GM18868 (cell line): ENCODE data around the gene UTS2.

ENCODE experiments used
- ATAC-seq: cut with Tn5 transposase; IDR thresholded peaks from one replicate; pipeline ENCODE4 v1.9.1; 2021; ENCODE audit warnings: mild to moderate bottlenecking, moderate library complexity; ENCODE audit not compliant: unreplicated experiment

UTS2 gene, protein sequence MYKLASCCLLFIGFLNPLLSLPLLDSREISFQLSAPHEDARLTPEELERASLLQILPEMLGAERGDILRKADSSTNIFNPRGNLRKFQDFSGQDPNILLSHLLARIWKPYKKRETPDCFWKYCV

DNA sequence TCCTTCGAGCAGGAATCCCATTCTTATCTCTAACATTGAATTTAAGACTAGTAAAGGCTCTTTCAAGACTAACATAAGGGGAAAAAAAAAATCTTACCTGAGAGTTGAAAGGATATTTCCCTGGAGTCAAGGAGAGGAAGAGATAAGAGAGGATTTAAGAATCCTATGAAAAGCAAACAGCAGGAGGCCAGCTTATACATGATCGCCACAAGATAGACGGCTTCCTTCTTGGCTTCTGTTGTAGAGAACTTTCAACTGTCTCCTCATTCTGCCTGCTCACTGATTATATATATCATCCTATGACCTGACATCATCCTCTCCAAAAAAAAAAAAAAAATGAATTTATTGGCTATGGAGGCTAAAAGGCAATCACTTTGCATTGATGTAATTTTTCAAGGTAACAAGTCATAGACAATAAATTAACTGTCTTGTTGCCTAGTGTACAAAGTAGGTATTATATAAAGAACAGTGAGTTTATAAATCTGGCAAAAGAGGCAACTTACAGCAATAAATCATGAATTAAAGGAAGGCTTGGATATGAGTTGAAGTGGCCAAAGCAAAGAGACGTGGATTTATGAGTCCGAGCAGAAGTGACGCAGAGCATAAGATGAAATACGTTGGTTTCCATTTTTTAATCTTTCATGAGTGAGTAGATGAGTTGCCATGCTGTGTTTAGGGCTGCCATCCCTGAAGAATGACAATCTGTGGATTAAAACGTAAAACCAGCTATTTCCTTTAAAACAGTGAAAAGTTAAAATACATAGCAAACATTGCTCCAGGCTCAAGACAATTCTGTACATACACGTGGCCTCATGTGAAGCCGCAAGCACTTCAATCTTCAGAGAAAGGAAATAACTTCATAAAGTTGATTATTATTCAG lies at the start of gene UTS2:
Gene UTS2, minus strand, starts transcription at position 262 of the 880 bp plus-strand sequence. Its CDS starts 62 bp downstream, at position 200.
- ATAC-seq = no peak

DNA sequence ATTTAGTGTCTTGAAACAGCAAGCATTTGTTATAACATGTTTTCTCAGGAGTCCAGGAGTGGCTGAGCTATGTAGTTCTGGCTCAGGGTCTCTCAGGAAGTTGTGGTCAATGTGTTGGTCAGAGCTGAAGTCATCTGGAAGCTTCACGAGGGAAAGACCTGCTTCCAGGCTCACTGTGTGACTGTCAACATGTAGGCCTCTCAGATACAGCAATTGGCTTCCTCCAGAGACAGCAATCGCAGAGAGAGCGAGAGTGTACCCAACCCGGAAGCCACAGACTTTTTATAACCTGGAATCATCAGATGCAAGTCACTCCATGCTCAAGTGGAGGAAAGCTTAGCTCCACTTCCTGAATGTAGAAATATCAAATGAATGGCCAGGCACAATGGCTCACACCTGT lies 46.9 kb upstream of the UTS2 start:
- ATAC-seq = no peak

DNA sequence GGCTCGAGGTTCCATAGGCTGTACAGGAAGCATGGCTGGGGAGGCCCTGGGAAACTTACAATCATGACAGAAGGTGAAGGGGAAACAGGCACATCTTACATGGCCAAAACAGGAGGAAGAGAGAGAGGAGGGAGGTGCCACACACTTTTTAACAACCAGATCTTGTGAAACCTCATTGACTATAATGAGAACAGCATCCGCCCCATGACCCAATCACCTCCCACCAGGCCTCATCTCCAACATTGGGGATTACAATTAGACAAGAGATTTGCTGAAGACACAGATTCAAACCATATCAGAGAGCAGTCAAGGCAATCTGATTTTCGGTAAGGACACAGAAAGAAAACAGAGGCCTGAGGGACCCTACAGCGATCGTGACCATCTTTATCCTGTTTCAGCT lies 46.1 kb upstream of the UTS2 start:
- no peak for ATAC-seq

DNA sequence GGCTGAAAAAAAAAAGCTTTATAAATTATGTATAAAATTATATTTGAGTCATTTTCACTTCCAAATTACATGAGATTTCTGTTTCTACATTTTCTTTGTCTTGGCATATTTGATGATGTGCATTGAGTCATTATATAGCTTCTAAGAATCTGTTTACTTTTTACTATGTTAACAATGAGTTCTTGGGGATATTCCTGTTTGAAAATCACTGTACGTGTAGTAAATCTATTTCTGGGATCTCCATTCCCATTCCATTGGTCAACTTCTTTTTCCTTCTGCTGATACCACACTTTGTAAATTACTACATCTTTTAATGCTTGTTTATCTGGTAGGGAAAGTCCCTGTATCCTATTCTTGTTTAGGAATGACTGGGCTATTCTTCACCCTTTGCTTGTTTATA lies 44.1 kb upstream of the UTS2 start:
- ATAC-seq = no peak

DNA sequence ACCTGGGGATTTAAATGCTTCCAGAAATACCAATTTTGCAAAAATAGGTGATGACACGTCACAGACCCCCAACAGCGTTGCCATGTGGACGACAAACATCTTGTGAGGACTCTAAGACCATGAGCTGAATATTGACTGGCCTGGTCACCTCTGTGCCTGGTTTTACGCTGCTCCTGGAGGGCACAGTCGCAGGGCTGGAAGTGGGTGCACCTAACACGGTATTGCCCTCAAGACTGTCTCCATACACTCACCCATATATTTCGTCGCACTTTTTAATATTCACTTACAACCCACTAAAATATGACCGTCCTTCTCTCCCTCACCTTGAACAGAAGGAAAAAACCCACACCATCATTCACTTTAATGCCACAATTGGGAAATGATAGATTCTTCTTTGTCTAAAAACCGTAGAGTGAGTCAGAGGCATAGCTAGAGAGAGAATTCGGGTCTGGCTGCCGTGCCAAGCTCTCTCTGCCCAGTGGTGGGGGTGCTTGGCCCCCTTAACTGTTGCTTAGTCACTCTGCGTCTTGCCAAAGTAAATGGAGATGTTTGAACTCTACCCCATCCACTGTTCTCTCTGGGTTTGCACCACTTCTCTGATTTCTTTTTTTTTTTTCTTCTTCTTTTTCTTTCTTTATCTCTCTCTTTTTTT lies 40.8 kb upstream of the UTS2 start:
- ATAC-seq = no peak

DNA sequence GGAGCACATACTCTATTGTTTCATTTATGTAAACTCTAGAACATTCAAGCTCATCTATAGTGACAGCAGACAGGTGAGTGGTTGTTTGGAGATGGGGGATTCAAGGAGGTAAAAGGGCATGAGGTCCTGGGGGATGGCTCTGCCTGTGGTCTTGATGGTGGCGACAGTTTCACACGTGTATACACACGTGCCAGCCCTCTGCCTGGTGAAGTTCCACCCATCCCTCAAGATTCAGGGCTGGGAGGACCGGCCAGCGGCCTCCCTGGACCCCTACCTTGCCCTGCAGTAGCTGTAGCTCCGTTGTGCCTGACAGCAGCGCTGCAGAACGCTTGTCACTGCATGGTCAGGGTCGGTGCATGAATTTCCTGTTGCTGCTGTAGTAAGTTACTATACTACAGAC lies 38.9 kb upstream of the UTS2 start:
- no peak for ATAC-seq

DNA sequence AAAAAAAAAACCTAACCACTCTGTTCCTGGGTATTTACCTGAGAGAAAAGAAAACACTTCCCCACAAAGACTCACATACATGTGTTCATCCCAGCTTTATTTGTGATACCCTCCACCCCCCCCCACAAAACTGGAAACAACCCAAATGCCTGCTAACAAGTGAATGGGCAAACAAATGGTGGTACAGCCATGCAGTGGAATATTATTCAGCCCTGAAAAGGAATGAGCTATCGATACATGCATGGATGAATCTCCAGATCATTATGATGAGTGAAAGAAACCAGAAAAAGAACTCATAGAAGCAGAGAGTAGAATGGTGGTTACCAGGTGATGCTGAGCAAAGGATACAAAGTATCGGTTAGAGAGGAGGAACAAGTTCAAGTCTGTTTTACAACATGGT lies 38.0 kb upstream of the UTS2 start:
- no peak for ATAC-seq

DNA sequence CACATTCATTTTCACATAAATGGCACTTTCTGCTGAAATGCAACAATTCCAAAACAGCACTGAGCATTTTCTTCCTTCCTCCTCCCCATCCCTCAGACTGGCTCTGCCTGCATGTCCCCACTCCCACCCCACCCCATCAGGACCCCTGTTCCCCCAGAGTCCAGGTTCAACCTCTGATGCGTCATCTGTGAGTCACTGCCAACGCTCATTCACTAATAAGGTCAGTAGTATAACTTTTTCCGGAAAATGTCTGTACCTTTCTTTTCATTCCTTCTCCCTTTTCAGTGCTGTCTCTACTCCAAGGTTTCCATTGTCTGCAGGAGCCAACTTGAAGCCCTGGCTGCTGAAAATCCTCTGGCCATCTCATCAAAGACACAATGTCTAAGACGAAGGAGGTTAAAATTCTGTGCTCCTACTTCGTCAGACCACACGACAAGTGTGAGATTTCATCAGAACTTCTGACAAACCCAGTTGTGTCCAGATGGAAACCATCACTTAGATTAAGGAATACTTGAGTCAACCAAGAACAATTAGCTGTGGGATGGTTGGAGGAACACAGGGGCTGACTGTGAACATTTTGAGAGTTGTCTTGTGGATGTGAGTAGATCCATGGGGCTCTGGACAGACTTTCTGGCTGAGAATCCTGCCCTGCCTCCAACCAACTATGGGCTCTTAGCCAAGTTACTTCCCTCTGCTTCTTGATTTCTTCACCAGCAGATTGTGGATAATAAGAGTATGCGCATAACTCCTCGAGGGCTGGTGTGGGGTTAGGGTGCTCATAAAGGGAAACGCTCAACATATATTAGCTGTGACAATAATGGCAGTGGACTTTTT lies 35.6 kb upstream of the UTS2 start:
- no peak for ATAC-seq

DNA sequence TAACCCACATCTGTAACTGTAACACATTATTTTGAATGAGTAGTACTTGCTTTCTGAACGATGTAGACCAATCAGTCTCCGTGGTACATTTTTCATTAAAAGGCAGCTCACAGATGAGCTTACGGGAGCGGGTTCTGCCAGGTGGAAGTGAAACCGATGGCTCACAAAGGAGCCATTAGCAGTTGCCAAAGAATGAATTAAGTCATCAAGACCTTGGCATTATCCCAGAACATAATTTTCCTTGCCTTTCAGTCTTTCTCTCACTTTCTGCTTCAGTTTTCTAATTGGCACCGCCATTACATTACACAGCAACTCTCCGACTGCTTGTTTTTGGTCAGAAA lies 33.5 kb upstream of the UTS2 start:
- no peak for ATAC-seq

DNA sequence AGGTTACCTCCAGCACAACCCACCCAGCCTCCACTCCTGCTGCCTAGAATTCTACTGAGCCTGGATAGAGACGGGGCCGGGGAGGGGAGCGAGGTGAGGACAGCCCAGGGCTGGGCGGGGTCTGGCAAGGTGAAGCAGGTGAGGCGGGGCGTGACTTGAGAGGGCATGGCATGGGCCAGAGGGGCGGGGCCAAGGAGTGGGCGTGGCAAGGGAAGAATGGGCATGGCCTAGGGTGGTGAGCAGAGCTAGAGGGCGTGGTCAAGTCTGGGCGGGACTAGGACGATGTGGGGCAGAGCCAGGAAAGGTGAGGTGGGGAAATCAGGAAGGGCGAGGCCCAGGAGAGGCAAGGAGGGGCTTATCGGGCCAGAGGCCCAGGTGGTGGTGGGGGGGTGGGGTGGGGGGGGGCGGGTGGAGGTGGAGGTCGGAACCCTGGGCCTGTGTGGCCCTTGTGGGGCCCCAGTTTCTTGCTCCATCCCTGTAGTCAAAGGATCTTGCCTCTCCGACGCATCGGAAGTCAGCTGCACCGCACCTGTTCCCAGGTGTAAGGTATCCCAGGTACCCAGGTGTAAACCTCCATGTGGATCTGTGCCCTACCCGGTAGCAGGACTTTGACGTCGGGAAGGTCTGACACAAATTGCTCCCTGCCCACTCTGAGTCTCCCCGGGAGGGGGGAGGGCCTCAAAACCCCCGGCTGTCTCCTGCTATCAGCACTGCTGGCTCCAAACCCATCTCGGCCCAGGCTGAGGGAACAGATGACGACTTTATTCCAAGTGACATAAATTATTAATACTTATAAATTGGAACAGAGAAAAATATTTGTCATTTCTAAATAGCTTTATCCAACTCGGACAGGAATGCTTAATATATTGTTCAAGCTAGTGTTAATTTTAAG lies 32.9 kb upstream of the UTS2 start:
- no peak for ATAC-seq

DNA sequence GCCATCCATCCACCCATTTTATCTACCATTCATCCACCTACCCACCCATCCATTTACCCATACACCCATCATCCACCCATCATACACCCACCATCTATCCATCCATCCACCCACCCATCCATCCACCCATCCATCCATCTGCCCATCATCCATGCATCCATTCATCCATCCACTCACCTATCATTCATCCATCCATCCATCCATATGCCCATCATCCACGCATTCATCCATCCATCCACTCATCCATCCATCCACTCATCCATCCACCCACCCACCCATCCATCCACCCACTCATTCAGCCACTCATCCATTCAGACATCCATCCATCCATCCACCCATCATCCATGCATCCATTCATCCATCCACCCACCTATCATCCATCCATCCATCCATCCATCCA lies 31.9 kb upstream of the UTS2 start:
- ATAC-seq = no peak

DNA sequence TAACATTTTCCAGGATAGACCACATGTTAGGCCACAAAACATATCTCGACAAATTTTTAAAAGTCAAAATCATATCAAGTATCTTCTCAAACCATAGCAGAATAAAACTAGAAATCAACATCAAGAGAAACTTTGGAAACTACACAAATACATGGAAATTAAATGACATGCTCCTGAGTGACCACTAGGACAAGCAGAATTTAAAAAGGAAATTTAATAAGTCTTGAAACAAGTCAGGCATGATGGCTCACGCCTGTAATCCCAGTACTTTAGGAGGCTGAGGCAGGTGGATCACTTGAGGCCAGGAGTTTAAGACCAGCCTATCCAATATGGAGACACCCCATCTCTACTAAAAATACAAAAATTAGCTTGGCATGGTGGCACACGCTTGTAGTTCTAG lies 26.4 kb upstream of the UTS2 start:
- no peak for ATAC-seq

DNA sequence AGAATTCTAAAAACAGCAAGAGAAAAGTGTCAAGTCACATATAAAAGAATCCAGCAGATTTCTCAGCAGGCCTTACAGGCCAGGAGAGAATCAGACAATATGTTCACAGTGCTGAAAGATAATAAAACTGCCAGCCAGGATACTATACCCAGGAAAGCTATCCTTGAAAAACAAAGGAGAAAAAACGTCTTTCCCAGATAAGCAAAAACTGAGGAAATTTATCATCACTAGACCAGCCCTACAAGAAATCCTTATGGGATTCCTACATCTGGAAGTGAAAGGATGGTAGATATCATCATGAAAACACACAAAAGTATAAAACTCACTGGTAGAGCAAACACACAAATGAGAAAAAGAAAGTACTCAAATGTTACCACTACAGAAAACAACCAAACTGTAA lies 25.2 kb upstream of the UTS2 start:
- no peak for ATAC-seq

DNA sequence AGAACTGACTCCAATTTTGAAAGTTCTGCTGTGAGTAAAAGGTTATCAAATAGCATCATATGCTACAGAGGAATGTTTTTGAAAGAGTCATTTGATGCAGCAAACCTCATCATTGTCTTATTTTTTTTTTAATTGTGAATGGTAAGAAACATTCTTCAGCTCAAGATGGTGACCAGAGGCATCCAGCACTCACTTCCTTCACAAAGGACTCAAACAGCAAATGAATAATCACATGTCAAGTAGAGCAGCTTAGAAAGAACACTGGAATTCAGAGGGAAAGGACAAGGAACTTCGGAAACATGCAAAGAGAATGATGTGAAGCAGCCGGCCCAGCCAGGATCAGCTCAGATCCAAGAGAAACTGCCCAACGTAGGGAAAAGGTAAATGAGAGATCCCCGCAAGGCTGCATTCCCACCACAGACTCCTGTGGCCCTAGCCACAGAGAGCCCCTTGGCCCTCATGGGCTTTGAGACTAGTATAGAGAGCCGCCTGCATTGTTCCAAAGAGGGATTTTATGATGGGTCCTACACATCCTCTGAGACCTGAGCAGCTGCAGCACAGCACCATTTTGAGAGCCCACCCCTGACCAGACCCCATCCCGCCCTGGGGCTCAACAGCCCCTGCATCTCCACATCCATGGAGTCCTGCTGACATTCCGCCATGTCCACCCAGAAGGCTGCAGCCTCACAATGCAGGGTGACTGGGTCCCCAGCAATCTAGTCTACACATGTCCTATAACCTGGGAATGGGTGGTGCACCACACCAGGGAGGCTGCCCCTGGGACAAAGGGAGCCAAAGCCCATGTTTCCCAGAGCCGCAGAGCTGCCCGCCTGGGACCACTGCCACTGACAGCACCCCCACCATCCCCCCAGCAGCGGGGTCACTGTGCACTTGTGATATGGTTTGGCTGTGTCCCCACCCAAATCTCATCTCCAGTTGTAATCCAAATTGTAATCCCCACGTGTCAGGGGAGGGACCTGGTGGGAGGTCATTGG lies 21.2 kb upstream of the UTS2 start:
- no peak for ATAC-seq

DNA sequence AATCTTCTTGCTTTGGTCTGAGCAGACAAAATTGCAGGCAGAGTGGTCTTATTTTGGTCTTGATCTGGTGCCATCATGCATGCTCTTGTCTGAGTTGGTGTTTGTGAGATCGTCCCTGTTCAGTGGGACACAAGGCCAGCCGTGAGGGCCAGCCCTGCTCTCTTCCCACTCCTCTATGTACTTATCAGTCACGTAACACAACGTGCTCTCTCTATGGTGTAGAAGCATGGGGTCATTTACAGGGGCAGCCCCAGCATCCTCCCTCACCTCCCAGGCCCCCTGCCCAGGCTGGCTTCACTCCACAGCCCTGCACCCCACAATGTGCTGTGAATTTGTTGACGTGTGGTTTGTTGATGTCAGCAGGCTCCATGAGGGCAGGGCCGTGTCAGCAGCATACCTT lies 18.3 kb upstream of the UTS2 start:
- ATAC-seq = no peak

DNA sequence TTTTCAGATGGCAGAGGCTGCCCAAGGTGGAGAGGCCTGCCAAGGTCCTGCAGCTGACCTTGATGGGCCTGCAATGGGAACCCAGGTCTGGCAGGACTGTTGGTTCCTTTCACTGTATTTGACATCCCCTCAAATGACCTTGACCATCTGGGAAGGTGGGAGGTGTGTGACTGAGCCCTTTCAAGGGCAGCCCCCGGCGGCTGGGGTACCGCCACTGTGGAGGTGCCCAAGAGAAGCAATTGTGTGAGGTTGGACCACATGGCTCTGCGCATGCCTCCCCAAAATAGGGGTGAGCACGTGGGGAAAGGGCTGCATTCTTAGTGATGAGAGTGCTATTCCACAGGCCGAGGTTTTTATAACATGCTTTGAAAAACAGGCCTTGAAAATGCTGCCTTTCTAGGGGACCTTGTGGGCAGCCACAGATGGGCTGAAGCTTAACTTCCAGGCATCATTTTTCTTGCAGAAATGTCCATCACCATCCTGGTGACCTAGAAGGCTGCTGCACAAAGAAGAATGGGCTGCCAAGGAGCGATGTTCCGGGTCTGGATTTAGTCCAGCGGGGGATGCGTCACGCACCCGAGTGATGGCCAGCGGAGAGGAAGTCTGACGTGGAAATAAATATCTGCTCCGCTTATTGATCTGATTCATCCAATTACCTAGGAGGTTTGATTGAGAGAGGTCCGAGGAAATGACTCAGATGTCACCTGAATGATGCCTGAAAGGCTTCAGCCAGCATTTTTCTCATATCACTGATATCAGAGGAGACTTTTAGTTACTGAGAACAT lies 16.5 kb upstream of the UTS2 start:
- ATAC-seq = no peak

DNA sequence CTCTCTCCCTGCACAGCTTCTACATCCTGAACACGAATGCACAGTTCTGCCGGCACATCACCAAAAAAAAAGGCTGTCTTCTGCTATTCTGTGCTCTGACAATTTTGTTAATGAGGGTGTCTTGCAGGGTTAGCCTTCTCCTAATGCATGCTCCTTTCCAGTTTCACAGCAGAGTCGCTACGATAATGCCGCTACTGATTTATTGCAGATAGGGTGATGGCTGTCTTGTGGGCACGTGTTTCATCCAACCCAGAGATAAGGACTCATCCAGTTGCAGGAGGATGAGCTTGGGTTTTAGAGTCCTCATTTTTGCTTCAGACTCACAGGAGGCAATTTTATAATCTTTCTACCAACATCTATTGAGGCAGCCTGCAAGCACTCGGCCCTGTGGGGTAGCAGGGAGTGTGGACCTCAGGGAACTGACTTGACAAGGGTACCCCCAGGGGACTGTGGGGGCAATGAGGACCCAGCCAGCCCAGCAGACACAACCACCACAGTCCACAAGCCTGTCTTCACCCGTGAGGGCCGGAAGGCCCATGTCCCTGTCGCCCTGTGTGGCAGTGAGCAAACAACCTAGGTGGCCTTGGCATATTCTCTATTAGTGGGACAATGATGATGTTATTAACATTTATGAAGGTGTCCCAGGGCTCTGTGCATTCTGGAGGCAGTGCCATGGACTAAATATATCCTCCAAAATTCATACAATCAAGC lies 15.4 kb upstream of the UTS2 start:
- ATAC-seq = no peak

DNA sequence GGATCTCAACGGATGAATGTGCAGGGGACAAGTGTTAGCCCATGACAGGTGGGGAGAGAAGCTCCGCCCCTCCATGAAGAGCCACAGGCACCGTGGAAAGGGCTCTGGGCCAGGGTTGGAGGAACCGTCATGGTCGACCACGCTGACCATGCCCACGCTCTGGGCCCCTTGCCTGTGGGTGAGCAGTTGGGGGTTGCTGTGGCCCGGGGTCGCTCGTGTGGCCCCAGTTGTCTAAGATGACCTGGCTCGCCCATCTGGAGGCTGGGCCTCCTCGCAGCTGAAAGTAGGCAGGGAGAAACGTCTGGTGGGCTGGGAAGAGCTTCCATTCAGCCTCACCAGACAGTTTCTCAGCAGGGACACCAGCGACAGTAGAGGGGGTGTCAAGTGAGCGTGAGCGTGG lies 13.1 kb upstream of the UTS2 start:
- ATAC-seq = no peak
